ENCODE data around the gene BCL2L2. TPM values are rescaled to one million over a fixed set of nuclear protein-coding genes. Genes with fewer than 3 reads are reported as not detected.
"Not testable (repeated sequence)": the region's sequence is repeated elsewhere in the genome, so short reads cannot be mapped to it uniquely, and the experiment has no call there.

Gene BCL2L2
- total and polyA plus RNA-seq, 12 donors, result 16.8 to 54.6 (median 40.4) TPM

- Histone ChIP-seq H3K27ac (no peak overlapping the region), H3K9me3 (replicated peaks in 1 of 3) (no peaks in the 10 kb centered on the region), H3K27me3 (no peaks in the 10 kb centered on the region), H3K4me1 (replicated peaks in 1 of 2) (no peaks in the 10 kb centered on the region), H3K4me3 (no peak overlapping the region), H3K36me3 (replicated peaks in 1 of 2) (no peaks in the 10 kb centered on the region)
- DNase-seq, result no peak
- intact Hi-C loops (cut with DNase I), result loop anchor here in 1 of 2 donors (5.0 to 10.0 kb wide), 2 partner anchors 56 to 108 kb away; partner anchors contain the start of genes CMTM5 and PABPN1
- no peak for TF ChIP-seq POLR2A (IDR thresholded peaks at IDR 0.05)
- TF ChIP-seq, protein P1, sequence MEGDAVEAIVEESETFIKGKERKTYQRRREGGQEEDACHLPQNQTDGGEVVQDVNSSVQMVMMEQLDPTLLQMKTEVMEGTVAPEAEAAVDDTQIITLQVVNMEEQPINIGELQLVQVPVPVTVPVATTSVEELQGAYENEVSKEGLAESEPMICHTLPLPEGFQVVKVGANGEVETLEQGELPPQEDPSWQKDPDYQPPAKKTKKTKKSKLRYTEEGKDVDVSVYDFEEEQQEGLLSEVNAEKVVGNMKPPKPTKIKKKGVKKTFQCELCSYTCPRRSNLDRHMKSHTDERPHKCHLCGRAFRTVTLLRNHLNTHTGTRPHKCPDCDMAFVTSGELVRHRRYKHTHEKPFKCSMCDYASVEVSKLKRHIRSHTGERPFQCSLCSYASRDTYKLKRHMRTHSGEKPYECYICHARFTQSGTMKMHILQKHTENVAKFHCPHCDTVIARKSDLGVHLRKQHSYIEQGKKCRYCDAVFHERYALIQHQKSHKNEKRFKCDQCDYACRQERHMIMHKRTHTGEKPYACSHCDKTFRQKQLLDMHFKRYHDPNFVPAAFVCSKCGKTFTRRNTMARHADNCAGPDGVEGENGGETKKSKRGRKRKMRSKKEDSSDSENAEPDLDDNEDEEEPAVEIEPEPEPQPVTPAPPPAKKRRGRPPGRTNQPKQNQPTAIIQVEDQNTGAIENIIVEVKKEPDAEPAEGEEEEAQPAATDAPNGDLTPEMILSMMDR (IDR thresholded peaks at IDR 0.05), result no peak
- 82 to 88% (median 87%) methylated on average over 7 of the region's 7 CpGs for WGBS, 4 donors
These were observed 37.4 kb upstream of the BCL2L2 start for GRCh38 chr14:23269193-23269592.

GRCh38 chr14:23275412-23275811, 31.2 kb upstream of the BCL2L2 start:
- Histone ChIP-seq H3K27ac (no peak overlapping the region), H3K4me1 (replicated peaks in 1 of 2) (no peaks in the 10 kb centered on the region), H3K27me3 (no peaks in the 10 kb centered on the region), H3K4me3 (no peak overlapping the region), H3K36me3 (replicated peaks in 1 of 2) (peaks cover 0 to 10% of the 10 kb centered on the region in 2 donors), H3K9me3 (replicated peaks in 1 of 3) (no peaks in the 10 kb centered on the region)
- 87 to 100% (median 94%) methylated on average over 2 of the region's 2 CpGs for WGBS, 4 donors
- TF ChIP-seq, protein P1 (IDR thresholded peaks at IDR 0.05), result no peak
- TF ChIP-seq POLR2A (IDR thresholded peaks at IDR 0.05), result no peak
- intact Hi-C loops (cut with DNase I), result no loop called here
- no peak for DNase-seq

GRCh38 chr14:23277189-23277588, 29.4 kb upstream of the BCL2L2 start:
- 82 to 84% (median 84%) methylated on average over 3 of the region's 3 CpGs for WGBS, 4 donors
- no peaks in the 10 kb centered on the region for H3K9me3 ChIP-seq (replicated peaks in 1 of 3)
- peaks cover 0 to 10% of the 10 kb centered on the region in 2 donors for H3K36me3 ChIP-seq (replicated peaks in 1 of 2)
- no peak overlapping the region for H3K4me3 ChIP-seq
- no peaks in the 10 kb centered on the region for H3K4me1 ChIP-seq (replicated peaks in 1 of 2)
- no peak for DNase-seq
- intact Hi-C loops (cut with DNase I), result no loop called here
- no peaks in the 10 kb centered on the region for H3K27me3 ChIP-seq
- no peak for TF ChIP-seq POLR2A (IDR thresholded peaks at IDR 0.05)
- TF ChIP-seq, protein P1 (IDR thresholded peaks at IDR 0.05), result no peak
- no peak overlapping the region for H3K27ac ChIP-seq

- H3K4me1 ChIP-seq (replicated peaks in 1 of 2); H3K36me3 ChIP-seq (replicated peaks in 1 of 2); H3K27me3 ChIP-seq; H3K4me3 ChIP-seq; H3K27ac ChIP-seq; H3K9me3 ChIP-seq (replicated peaks in 1 of 3); intact Hi-C loops (cut with DNase I); DNase-seq: not testable (repeated sequence)
- 91 to 96% (median 93%) methylated on average over 6 of the region's 6 CpGs for WGBS, 4 donors
These were observed 28.7 kb upstream of the BCL2L2 start for GRCh38 chr14:23277928-23278327.

- 95 to 97% (median 96%) methylated on average over 6 of the region's 6 CpGs for WGBS, 4 donors
- H3K36me3 ChIP-seq (replicated peaks in 1 of 2), result peaks cover 0 to 6% of the 10 kb centered on the region in 2 donors
- no peak overlapping the region for H3K27ac ChIP-seq
- no peak for TF ChIP-seq POLR2A (IDR thresholded peaks at IDR 0.05)
- TF ChIP-seq, protein P1 (IDR thresholded peaks at IDR 0.05), result no peak
- peaks cover 6 to 14% of the 10 kb centered on the region in 2 donors for H3K4me1 ChIP-seq (replicated peaks in 1 of 2)
- intact Hi-C loops (cut with DNase I), result no loop called here
- no peak for DNase-seq
- no peaks in the 10 kb centered on the region for H3K27me3 ChIP-seq
- no peaks in the 10 kb centered on the region for H3K9me3 ChIP-seq (replicated peaks in 1 of 3)
- no peak overlapping the region for H3K4me3 ChIP-seq
These were observed 25.4 kb upstream of the BCL2L2 start for GRCh38 chr14:23281247-23281646.
